Pons (tissue), 1 donor: ENCODE measurements around the gene SPATA17.
"Not testable (repeated sequence)": the region's sequence is repeated elsewhere in the genome, so short reads cannot be mapped to it uniquely, and the experiment has no call there.

ENCODE experiments used
- DNase-seq: peaks from one replicate; pipeline ENCODE4 v3.0.0-alpha.2; 2016; ENCODE audit warnings: low spot score

The SPATA17 gene

GRCh38 chr1:217630711-217631591, at the start of gene SPATA17, which contains the start of gene GPATCH2:
SPATA17 (plus strand) TSS chr1:217631344; CDS start chr1:217631379, 35 bp downstream.
GPATCH2 (minus strand) TSS chr1:217631090; CDS start chr1:217630971, 119 bp downstream.
- peak; percentile 87 for DNase-seq

GRCh38 chr1:217584286-217584811, 46.8 kb upstream of the SPATA17 start:
- DNase-seq: not testable (repeated sequence)

GRCh38 chr1:217585577-217585976, 45.6 kb upstream of the SPATA17 start:
- no peak for DNase-seq

- no peak for DNase-seq
Observed at GRCh38 chr1:217586586-217586985, 44.6 kb upstream of the SPATA17 start.

GRCh38 chr1:217590598-217590997, 40.5 kb upstream of the SPATA17 start:
- no peak for DNase-seq

- DNase-seq: no peak
Observed at GRCh38 chr1:217599154-217599553, 32.0 kb upstream of the SPATA17 start.

- no peak for DNase-seq
Observed at GRCh38 chr1:217602380-217602779, 28.8 kb upstream of the SPATA17 start.

DNA sequence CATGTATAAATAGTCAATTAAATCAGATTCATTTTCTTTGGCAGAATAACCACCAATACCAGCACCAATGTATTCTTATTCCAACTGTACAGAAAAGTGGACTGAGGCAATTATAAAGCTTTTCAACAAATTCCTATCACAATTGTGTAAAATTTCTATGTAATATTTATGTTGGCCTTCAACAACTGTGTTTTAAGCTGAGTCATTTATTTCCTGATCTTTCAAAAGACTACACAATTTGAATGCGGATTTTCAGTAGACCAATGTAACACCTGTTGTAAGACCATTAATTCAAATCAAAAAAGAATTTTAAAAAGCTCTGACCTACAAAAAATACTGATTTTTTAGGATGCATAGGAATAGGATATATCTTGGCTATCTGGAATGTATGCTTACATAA, 25.8 kb upstream of the SPATA17 start:
- no peak for DNase-seq

DNA sequence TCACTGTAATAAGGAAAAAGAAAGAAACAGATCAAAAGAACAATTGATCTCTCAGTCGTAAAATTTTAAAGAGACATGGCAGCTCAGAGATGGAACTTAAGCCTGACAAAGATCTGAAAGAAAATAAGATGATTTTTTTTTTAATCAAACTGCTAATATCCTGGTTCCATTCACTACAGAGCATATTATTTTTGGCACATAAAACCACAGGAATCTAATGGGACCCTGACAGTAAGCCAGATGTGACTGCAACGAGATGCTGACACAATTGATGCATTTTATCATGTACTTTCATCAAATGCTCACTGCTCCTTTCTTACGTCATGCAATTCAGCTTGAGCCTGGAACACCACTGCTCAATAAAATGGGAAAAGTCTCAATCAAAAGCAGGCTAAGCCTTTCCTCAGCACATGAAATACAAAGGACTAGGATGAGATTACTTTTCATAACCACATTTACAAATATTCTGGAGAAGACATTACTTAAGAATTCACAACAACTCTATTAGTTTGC, 16.9 kb upstream of the SPATA17 start:
- no peak for DNase-seq

DNA sequence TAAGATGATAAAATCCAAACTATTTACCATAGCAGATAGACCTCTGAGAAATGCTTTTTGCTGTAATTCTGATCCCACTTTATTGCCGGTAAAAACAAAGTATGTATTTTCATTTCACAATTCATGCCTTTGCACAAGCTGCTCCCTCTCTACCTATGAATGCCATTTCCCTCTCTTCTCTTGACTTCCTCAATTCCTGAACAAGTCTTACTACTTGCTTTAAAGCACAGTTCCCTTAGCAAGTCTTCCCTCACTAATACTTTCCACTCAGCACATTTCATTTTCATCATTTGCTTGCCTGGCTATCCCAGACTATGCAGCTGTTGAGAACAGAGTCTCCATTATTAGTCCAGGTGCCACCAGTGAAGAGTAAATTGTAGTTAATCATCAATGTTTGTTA, 14.0 kb upstream of the SPATA17 start:
- no peak for DNase-seq

- DNase-seq: no peak
Observed at GRCh38 chr1:217620814-217621213, 10.3 kb upstream of the SPATA17 start.

DNA sequence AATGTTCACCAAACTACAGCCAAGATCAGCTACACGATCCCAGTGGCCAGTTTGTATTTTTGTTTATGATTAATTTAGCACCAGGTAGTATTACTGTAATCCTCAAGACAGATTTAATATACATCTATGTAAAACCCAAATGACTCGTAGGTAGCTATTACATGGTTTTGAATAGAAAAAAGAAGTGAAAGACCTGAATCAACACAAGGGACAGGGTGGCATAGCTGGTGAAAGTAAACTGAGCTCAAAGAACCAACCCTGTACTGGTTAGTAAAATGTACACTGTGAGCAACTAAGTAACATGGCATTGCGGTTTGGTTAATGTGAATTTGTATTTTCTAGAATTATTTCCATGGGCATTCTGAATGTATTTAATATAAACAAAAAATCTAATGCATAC, 9.1 kb upstream of the SPATA17 start:
- no peak for DNase-seq

- no peak for DNase-seq
Observed at GRCh38 chr1:217626321-217626720, 4.8 kb upstream of the SPATA17 start.

DNA sequence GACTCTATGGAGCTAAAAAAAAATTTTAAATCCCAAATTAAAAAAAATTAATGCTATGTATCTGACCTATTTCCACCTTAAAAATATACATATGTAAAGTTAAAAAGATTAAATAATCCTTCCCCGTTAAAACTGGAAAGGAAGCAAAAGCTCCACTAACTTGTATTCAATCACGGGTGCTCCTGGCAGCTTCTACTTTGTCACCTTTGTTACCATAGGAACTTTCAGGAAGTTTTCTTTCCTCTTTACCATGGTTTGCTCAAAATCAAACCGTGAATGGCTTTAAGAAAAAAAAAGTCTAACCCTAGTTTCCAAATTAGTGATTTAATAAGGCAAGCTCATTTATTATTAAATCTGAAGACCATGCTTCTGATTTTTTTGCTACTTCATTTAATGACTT, 3.7 kb upstream of the SPATA17 start:
- no peak for DNase-seq

GRCh38 chr1:217642455-217642854, 11.3 kb downstream of the SPATA17 start:
- no peak for DNase-seq

- DNase-seq: no peak
Observed at GRCh38 chr1:217647791-217648190, 16.6 kb downstream of the SPATA17 start.

DNA sequence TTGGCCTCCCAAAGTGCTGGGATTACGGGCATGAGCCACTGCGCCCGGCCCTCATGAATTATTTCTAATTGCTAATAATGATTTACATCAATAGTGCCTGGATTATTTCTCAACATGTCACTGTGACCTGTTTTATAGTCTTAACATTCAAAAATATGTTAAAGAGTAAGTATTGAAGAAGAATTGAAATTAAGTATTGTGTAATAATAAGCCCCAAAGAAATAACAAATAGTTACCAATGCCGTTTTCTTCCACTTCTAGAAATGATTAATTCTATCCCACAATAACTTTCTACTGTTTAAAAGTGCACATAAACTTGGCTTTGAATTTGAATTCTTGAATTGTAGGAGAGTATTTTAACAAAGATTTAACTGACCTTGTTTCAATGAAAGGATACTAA, 19.5 kb downstream of the SPATA17 start:
- DNase-seq: no peak

GRCh38 chr1:217660353-217661062, 29.4 kb downstream of the SPATA17 start:
- peak; percentile 44 for DNase-seq

GRCh38 chr1:217661407-217661806, 30.3 kb downstream of the SPATA17 start:
- DNase-seq: no peak

- DNase-seq: no peak
Observed at GRCh38 chr1:217668351-217668940, 37.3 kb downstream of the SPATA17 start.

GRCh38 chr1:217673387-217673786, 42.2 kb downstream of the SPATA17 start:
- DNase-seq: peak; percentile 37

DNA sequence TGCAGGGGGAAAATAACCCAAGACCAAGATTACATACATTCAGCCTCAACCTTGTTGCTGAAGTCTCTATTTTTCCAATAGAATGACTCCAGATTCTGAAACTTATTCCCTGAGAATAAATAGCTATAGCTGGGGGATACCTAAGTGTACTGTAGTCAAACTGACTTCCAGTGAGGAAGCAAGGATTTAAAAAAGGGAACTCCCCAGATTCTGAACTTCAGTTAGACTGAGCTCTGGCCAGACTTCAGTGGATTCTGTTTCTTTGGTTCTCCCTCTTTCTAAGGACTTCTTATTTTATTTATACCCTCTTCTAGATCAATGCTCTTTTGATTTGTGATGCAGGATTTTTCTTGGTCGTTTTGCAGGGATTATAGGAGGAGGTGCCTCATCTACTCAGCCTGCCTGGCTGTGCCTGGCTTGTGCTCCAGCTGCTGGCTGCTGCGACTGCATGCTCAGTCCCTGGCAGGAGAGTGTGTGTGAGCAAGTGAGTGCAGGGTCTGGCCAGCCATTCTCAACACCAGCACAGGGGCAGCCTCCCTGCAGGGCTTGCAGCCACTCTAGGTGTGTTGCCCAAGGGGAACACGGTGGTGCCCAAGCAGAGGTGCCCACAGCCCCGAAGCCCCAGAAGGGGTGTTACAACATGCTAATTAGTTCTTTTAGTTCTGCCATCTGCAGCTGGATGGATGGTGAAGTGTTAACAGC, 43.0 kb downstream of the SPATA17 start:
- peak; percentile 9 for DNase-seq
